RWPE1 (cell line): ENCODE results near the gene NOS1AP.

Experiments used
- CTCF ChIA-PET: fragments of 350-600 bp; sonication (Branson Sonifier 250); formaldehyde crosslinking; extraction: SDS; loops from one replicate; lab custom pipeline; 2021; lab: Yijun Ruan, JAX
- POLR2A ChIA-PET: fragments of 400-600 bp; formaldehyde crosslinking; extraction: SDS; loops from one replicate; lab custom pipeline; 2020; ENCODE audit warnings: antibody characterized with exemption; ENCODE audit not compliant: low non-redundant PET; lab: Yijun Ruan, JAX
- DNase-seq: peaks from one replicate; pipeline ENCODE4 v3.0.0; 2012; ENCODE audit warnings: low spot score
- H3K27ac ChIP-seq: fragments of 450-650 bp; 2 replicates; pipeline ENCODE4 v1.5.1; 2017
- TF ChIP-seq, protein P1 (sequence below): fragments of 450-650 bp; conservative IDR thresholded peaks from 2 replicates; pipeline ENCODE4 v1.5.1; 2017; ENCODE audit warnings: low read depth, mild to moderate bottlenecking

The NOS1AP gene

DNA sequence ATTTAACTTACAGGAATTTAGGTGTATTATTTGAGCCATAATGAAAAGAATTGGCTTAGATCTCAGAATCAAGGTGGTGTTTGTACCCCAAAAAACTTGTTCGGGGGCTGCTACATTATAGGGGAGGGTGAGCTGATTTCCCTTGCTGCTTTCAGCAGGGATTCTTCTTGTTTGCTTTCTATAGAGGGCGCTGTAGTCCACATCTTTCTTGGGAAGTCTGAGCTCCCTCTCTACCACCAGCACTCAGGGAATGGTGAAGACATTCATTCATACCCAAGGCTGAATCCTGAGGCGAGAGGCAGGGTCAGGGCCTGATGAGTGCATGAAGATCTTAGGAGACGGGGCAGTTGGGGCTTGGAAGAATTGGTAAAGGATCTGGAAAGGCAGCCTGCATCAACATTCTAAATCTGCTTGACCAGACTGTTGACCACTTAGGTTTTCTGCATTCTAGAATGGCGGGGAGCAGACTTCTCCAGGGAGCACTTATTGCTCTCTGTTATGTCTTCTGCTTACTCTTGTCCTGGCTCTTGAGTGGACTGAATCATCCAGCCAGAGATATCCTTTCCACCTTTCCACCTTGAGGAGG is 288.3 kb downstream of the NOS1AP start:
- POLR2A ChIA-PET = no interaction called here
- no peak for DNase-seq
- CTCF ChIA-PET = interaction anchor here (0.6 to 1.2 kb wide), 5 partner anchors 9 to 181 kb away, joined by 3 to 7 read pairs (median 3); no protein-coding TSS in a partner anchor
- no peak overlapping the region for H3K27ac ChIP-seq
- TF ChIP-seq, protein P1, sequence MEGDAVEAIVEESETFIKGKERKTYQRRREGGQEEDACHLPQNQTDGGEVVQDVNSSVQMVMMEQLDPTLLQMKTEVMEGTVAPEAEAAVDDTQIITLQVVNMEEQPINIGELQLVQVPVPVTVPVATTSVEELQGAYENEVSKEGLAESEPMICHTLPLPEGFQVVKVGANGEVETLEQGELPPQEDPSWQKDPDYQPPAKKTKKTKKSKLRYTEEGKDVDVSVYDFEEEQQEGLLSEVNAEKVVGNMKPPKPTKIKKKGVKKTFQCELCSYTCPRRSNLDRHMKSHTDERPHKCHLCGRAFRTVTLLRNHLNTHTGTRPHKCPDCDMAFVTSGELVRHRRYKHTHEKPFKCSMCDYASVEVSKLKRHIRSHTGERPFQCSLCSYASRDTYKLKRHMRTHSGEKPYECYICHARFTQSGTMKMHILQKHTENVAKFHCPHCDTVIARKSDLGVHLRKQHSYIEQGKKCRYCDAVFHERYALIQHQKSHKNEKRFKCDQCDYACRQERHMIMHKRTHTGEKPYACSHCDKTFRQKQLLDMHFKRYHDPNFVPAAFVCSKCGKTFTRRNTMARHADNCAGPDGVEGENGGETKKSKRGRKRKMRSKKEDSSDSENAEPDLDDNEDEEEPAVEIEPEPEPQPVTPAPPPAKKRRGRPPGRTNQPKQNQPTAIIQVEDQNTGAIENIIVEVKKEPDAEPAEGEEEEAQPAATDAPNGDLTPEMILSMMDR = no peak

DNA sequence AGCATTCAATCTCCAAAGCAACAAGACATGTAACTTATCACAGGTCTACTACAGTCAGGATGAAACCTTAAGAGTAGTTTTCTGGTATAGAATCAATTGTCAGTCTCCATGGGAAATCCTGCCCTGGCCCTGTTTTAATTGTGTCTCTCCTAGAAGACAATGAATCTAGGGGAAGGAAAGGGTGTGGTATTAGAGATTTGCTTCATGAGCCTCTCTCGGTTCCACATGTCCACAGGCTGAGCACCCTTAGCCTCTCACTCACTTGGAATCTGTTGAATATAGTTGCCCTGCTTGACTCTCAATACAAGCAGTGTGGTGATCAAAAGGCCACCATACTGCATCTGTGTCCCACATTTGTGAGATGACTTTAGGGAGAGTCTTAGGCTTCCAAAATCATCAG is 289.4 kb downstream of the NOS1AP start:
- CTCF ChIA-PET = no interaction called here
- H3K27ac ChIP-seq = no peak overlapping the region
- POLR2A ChIA-PET = no interaction called here
- DNase-seq = no peak
- TF ChIP-seq, protein P1 = no peak

DNA sequence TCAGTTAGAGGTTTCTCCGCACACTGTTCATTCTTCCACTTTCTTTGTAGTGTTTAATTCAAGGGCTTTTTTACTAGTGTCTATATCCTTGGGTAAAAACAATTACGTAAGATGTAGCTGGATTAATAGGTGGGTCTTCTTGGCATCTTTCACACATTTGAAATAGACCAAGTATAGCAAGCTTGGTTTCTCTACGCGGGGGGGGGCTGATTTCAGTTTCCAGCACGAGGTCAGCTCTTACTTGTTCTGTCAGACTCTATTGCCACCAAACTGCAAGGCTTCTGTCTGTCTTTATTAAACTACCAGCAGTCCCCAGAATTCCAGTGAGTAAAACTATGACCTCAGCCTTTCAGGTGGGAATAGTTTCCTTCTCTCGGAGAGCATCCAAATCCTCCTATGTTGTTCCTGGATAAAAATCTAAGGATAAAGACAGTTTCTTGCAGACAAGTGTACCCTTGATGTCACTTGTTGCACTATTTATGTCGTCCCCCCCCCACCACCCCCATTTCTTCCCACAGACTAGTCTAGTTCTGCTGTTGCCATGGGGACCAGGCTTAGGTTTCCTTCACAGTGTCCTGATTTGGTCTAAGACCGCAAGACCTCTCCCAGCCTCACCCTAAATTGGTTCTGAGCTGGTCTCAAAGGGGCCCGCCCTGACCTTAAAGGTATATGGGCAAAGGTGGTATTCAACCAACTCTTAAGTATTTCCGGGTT is 290.2 kb downstream of the NOS1AP start:
- TF ChIP-seq, protein P1 = no peak
- POLR2A ChIA-PET = no interaction called here
- DNase-seq = no peak
- CTCF ChIA-PET = interaction anchor here (0.6 kb wide), 1 partner anchor 331 kb away, joined by 5 read pairs; no protein-coding TSS in a partner anchor
- H3K27ac ChIP-seq = no peak overlapping the region

DNA sequence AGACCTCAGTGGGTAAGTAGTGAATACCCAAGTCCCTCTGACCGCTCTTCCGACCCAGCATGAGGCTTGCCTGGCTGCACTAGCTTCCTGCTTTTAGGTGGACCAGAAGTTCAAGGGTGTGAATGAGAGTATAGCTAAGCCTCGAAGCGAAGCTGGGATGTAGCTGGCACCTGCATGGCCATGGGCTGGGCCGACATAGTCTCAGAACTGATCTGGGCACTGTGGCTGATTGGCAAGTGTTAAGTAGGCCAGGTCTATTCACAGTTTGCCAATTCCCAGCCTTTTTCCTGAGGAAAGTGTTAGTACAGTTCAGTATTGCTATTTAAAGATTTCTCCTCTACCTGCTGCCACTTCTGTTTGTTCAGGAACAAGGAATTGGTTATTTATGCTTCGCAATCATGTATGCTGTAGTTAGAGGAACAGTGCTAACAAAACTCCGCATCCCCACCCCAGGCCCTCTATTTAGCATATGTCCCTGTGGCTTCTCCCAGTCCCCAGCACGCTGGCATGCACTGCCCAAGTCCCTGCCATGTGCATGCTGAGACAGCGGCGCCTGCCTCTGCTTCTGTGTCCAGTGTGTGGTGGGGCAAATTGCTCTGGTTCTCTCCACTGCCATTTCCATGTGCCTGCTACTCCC is 290.9 kb downstream of the NOS1AP start:
- CTCF ChIA-PET = interaction anchor here (0.6 kb wide), 1 partner anchor 332 kb away, joined by 5 read pairs; no protein-coding TSS in a partner anchor
- H3K27ac ChIP-seq = no peak overlapping the region
- no peak for DNase-seq
- TF ChIP-seq, protein P1 = no peak
- POLR2A ChIA-PET = interaction anchor here (0.6 kb wide), 1 partner anchor 223 kb away, joined by 3 read pairs; no protein-coding TSS in a partner anchor

DNA sequence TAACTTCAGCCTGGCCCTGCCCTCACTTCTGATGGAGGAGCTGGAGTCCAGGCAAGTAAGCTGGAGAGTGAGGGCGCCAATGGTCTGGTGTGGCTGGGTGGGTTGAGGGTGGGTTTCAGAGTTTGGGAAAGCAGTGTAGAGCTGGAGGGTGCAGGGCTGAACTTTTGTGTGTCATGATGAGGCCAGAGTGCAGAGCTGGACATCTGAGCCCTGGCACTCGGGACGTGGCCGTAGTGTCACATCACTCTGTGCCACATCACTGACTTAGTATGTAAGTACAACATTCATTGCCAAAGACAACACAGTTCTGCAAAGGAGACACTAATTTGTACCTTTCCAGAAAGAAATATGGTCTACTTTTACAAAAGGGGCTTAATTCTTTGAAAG is 291.4 kb downstream of the NOS1AP start:
- TF ChIP-seq, protein P1 = no peak
- no peak for DNase-seq
- H3K27ac ChIP-seq = no peak overlapping the region
- ChIA-PET POLR2A (interaction anchor here (0.6 kb wide), 1 partner anchor 223 kb away, joined by 3 read pairs; no protein-coding TSS in a partner anchor), CTCF (no interaction called here)

DNA sequence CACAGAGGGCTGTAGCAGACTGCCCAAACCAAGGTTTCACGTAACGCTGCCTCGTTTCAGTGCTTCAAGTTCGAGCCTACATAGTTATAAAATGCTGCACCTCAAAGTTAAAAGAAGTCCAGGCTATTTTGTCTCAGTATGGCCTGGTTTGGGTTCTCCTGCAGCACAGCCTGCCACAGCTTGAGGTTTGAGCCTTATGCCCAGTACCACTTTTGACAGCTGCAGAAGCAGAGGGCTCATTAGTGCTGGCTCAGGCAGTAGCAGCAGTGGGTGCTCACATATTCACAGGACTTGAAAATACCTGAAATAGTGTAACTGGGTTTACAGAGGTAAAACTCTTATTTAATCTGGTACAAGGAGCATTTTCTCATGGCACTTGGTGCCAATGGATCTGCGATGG is 291.9 kb downstream of the NOS1AP start:
- H3K27ac ChIP-seq = no peak overlapping the region
- ChIA-PET POLR2A (no interaction called here), CTCF (no interaction called here)
- DNase-seq = no peak
- TF ChIP-seq, protein P1 = no peak
